Heart left ventricle (tissue), 13 donors: ENCODE data around the gene SNAP47.

Source experiments
- CTCF ChIP-seq, 12 donors: fragments of 200-600 bp; sonication (generic) in 4 of 12; IDR thresholded peaks; one replicate each; pipeline versions ENCODE4 v1.5.0 to v1.8.0; 2018 to 2022; ENCODE audit warnings: antibody characterized with exemption in 12 of 12, mild to moderate bottlenecking in 5 of 12
- POLR2A ChIP-seq, 2 donors: fragments of 450-650 bp; IDR thresholded peaks; one replicate each; pipeline ENCODE4 v1.6.1; 2017; ENCODE audit warnings: antibody characterized with exemption in 2 of 2, mild to moderate bottlenecking in 2 of 2, moderate library complexity in 2 of 2
- donor health status: ischemic (EF 13 %, LVEDD 7.1; RV severe dilation, severe dysfunction).
- donor health status: DM: no; HTN: yes; CAD: no.
- donor health status: DM: no; HTN: no; CAD: no.
- donor health status: ischemic (EF 25% LVEDD 6.9; RV normal size, moderate dysfunction).
- donor health status: ischemic (EF 25% LVEDD 5.7; RV mildly dilated, moderate dysfunction).
- donor health status: ischemic (EF 35%, LVEDD 5.7; RV mildly dilated, moderate dysfunction).
- donor health status: nonischemic (EF 11% LVEDD 7.7; RV severe dilation, severe dysfunction).
- donor health status: DM: yes; HTN: yes; CAD: no.
- donor health status: PGD.
- donor health status: ischemic (EF 29% LVEDD 5.4; RV normal size, mild dysfunction).
- donor health status: nonischemic (EF 23%, LVEDD 6.1; RV moderate dilation, normal function).

DNA sequence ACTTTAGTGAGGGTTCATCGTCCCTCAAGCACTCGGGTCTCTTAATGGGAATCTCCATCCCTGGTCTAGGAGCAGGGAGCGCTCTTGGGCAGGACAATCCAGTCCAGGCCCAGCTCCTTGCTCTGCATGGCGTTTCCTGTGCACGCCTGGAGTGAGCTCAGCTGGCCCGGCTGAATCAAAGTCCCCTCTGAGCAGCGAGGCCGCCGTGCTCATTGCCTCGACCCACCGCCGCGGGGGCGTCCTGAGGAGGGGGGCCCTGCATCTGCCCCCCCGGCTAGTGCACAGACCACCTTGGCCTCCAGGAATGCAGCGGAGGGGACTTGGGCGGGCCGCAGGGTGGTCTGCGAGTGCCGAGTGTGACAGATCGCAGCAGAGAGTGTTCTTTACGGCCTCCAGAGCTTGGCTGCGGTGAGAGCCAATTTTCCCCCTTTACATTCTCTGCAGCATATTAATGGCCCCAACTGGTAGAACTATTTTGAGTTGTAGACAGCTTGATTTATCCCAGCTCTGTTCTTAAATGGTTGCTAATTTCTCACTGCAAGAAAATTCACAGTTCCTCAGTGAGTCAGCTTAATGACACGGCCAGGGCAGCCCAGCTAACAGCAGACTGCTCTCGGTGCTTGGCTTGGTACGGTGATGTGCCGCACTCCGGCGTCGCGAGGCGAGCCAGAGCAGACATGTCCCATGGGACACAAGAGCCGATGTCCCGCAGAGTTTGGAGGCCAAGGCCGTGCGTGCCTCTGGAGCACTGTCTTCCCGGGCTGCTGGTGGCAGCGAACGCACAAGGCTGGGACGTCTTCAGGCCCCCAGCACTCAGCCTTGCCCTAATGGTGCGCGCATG, 39.8 kb downstream of the SNAP47 start:
- TF ChIP-seq CTCF (IDR thresholded peaks at IDR 0.05) (no peak), POLR2A (IDR thresholded peaks at IDR 0.05) (no peak)
